Kasumi-1 (cell line): Measurements from ENCODE around the gene ANK2.
"Not testable (repeated sequence)": the region's sequence is repeated elsewhere in the genome, so short reads cannot be mapped to it uniquely, and the experiment has no call there.

ENCODE experiments used
- DNase-seq, 2 experiments: peaks; one replicate each; lab custom pipeline; 2025; lab: John Stamatoyannopoulos, UW

ANK2 gene

GRCh38 chr4:113052379-113052951 lies 3.0 kb downstream of the ANK2 start:
- peak; percentile 66 to 70 for DNase-seq

GRCh38 chr4:113053883-113054282 lies 4.4 kb downstream of the ANK2 start:
- no peak for DNase-seq

GRCh38 chr4:113056318-113056717 lies 6.9 kb downstream of the ANK2 start:
- no peak for DNase-seq

- no peak for DNase-seq
These were observed 8.4 kb downstream of the ANK2 start for GRCh38 chr4:113057891-113058290.

- no peak for DNase-seq
These were observed 10.2 kb downstream of the ANK2 start for GRCh38 chr4:113059449-113060182.

- no peak for DNase-seq
These were observed 11.4 kb downstream of the ANK2 start for GRCh38 chr4:113060853-113061252.

GRCh38 chr4:113064244-113064643 lies 14.8 kb downstream of the ANK2 start:
- no peak for DNase-seq

- no peak for DNase-seq
These were observed 16.2 kb downstream of the ANK2 start for GRCh38 chr4:113065629-113066028.

DNA sequence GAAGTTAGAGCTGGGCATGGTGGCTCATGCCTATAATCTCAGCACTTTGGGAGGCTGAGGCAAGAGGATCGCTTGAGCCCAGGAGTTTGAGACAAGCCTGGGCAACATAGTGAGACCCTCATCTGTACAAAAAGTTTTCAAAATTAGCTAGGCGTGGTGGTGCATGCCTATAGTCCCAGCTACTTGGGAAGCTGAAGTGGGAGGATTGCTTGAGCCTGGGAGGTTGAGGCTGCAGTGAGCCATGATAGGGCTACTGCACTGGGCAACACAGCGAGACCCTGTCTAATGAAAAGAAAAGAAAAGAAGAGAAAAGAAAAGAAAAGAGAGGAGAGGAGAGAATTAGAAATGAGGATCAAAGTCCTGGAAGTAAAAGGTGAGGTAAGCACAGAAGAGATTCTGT lies 19.3 kb downstream of the ANK2 start:
- not testable (repeated sequence) for DNase-seq

GRCh38 chr4:113069212-113069892 lies 19.9 kb downstream of the ANK2 start:
- DNase-seq = no peak

GRCh38 chr4:113070755-113071154 lies 21.3 kb downstream of the ANK2 start:
- DNase-seq = no peak

DNA sequence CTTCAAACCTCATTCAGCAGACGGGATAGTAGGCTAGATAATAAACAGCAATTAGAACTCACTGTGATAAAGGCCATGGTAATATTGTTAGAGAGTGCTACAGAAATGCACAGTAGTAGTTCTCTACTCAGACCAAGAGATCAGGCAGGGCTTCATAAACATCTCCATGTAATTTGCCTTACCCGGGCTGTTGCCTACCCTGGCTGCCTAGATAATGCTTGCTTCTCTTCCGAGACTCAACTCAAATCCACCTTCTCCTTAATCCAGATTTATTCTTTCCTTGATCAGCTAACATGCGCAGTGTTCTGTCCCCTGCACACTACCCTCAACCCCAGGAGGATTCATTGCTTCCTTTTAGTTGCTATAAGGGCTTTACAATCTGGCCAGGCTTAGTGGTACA lies 21.8 kb downstream of the ANK2 start:
- no peak for DNase-seq

DNA sequence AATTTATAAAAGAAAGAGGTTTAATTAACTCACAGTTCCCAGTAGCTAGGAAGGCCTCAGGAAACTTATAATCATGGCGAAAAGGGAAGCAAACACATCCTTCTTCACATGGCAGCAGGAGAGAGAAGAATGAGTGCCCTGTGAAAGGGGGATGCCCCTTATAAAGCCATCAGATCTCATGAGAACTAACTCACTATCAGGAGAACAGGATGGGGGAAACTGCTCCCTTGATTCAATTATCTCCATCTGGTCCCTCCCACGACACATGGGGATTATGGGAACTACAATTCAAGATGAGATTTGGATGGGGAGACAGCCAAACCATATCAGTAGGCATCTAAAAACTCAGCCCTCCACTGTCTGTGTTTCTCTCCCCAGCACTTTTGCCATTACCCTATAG lies 22.4 kb downstream of the ANK2 start:
- DNase-seq = no peak

DNA sequence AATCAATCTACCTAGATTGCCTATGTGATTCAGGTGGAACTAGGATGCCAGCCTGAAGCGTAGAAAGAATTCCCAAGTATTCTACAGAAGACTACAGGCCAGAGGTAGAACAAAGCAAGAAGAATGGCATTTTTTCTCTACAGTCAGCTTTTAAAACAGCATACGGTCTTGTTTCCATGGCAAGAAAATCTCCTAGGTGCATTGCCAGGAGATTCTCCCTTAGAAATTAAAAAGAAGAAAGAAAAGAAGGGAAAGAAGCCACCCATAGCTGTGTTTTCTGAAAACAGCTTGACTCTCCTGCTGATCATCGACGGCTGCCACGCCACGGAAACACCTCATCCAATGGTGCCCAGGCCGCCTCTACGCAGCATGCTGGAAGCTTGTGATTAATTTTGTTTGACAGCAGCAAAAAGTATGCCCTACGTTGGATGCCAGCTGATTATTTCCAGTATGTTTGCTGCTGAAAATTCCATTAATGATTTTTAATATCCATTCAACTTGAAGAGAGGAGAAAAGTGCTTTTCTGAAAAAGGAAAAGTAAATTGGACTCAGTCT lies 24.1 kb downstream of the ANK2 start:
- DNase-seq = no peak

DNA sequence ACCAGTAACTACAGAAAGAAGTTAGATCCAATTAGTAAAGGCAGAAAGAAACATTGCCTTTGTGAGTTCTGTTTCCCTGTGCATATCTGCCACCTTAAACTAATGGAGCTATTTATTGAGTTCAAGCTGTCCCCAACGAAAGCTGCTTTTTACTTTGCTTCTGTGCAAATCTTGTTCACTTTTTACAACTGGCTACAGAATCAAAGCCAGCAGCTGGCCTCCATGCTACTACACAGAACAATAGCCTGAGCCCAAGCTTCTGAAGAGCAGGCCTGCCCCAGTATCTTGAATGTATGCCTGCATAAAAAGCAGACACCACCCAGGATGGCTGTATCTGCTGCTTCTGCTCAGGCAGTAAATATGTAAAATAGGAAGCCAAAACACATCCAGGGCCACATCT lies 28.1 kb downstream of the ANK2 start:
- no peak for DNase-seq

GRCh38 chr4:113078066-113078465 lies 28.6 kb downstream of the ANK2 start:
- DNase-seq = no peak

DNA sequence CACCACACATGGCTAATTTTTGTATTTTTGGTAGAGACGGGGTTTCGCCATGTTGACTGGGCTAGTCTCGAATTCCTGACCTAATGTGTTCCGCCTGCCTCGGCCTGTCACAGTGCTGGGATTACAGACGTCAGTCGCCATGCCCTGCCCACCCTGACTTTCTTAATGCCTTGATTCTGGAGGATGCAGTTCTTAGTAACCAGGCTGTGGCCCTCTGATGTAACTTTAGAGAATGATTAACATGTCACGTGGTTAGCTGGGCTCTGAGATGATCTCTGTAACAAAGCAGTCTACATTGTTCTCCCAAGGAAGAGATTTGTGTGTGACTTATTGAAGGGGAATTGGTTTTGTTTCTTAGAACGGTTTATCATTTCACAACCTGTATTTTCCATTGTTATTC lies 30.6 kb downstream of the ANK2 start:
- no peak for DNase-seq

DNA sequence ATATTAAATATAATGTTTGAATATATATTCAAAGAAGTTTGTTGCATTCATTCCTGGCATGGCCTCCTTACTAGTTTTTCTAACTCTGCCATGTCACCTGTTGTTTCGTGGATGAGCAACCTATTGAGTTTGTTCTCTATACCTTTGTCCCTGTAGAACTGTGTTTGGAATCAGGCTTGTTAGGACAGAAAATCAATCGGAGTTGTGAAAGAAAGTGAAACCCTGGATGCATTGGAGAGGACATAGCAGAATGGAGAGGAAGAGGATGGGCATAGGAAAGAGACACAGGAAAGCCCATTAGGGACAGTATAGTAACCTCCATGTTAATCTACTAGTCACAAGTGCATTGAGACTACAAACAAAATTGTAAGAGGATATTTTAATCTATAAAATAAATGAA lies 31.2 kb downstream of the ANK2 start:
- DNase-seq = no peak

DNA sequence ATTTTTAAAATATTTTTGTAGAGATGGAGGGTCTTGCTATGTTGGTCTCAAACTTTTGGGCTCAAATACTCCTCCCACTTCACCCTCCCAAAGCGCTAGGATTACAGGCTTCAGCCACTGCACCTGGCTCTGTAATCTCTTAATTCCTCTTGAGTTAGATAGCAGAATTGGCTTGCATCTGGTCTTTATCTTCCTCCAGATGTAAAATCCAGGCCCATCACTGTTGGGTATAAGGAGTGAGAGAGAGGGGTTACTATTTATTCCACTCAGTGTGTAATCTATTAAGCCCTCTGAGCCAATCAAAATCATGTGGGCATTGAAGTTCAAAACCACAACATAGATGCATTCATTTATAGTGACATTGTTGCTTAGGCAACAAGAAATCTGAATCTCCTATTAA lies 33.9 kb downstream of the ANK2 start:
- DNase-seq = no peak

DNA sequence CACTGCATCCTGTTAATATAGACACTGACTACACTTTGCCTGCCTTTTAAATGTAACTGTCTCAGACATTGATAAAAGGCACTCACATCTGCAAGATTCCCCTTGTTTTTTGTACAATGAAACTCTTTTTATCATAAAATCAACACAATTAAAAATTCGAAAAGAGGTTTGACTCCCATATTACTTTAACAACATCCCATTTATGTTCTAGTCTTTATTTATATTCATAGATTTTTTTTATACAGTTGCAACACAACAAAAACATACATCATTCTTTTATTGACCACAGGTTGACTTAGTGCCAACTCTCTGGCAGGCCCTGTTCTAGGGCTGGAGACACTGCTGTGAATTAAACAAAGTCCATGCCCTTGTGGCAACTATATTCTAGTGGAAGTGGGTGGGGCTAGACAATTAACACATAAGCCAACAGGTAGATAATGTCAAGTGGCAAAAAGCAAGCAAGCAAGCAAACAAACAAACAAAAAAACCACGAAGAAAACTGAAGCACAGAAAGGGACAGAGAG lies 36.8 kb downstream of the ANK2 start:
- DNase-seq = no peak

DNA sequence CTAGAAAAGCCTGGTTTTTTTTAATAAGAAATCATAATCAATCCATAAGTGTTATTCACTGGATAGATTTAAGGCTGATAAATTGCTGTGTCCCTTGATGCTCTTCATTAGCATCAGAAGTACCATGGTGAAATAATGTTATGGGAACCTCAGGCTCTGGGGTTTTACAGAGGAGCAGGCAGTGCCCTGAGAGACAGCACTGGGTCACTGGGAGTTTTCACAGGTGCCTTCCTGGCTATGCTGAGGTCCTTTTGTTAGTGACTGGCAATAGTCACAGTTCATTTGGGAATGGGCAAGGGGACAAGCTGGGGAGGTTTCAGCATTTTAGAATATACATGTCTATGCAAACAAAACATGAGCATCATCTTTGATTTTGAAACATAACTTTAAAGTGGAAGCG lies 38.6 kb downstream of the ANK2 start:
- DNase-seq = no peak

- no peak for DNase-seq
These were observed 41.5 kb downstream of the ANK2 start for GRCh38 chr4:113090954-113091353.

- DNase-seq = no peak
These were observed 44.9 kb downstream of the ANK2 start for GRCh38 chr4:113094331-113094730.
